Endothelial cell of umbilical vein (primary cell): ENCODE data around the gene YWHAH. TPM values are rescaled to one million over a fixed set of nuclear protein-coding genes. Genes with fewer than 3 reads are reported as not detected.

Experiments
- BruUV-seq: library from RNA; stranded (reverse); fragments of 400-500 nt; replicated peaks from 2 replicates; lab custom pipeline; 2021; lab: Mats Ljungman, UMichigan
- CTCF ChIA-PET: fragments of 300-600, 350-600 bp; sonication (Branson Sonifier 250); formaldehyde crosslinking; loops from one replicate; lab custom pipeline; 2021; ENCODE audit warnings: antibody characterized with exemption, inconsistent platforms; lab: Charles Lee
- POLR2A ChIA-PET: fragments of 300-600, 350-600 bp; sonication (Branson Sonifier 250); formaldehyde crosslinking; loops from one replicate; lab custom pipeline; 2021; ENCODE audit warnings: antibody characterized with exemption, inconsistent platforms; lab: Charles Lee
- DNase-seq: peaks from one replicate; pipeline ENCODE4 v3.0.0-alpha.2; 2011; ENCODE audit warnings: low read depth, low spot score
- FAIRE-seq: peaks from 2 replicates; lab custom pipeline; 2011; peaks lifted over from hg19 to GRCh38; lab: Jason Lieb, UNC
- H2AFZ ChIP-seq: 2 replicates; pipeline ENCODE4 v1.6.0; 2012; ENCODE audit warnings: low read depth, low read length, control low read depth, inconsistent platforms
- H3K27ac ChIP-seq: 2 replicates; pipeline ENCODE4 v1.5.1; 2011; ENCODE audit warnings: low read depth, mild to moderate bottlenecking, control low read depth, low read length, moderate library complexity; ENCODE audit not compliant: insufficient read depth
- H3K27me3 ChIP-seq, 2 experiments: 2 replicates each; pipeline versions ENCODE4 v1.6.0 to v1.6.1; 2011; ENCODE audit warnings: low read length in 2 of 2, mixed read lengths in 1 of 2; ENCODE audit not compliant: control insufficient read depth in 2 of 2, insufficient read depth in 2 of 2
- H3K36me3 ChIP-seq, 2 experiments: 2 replicates in 1 of 2; 3 replicates in 1 of 2; pipeline ENCODE4 v1.5.1; 2011; ENCODE audit warnings: low read length in 2 of 2, mild to moderate bottlenecking in 1 of 2, moderate library complexity in 1 of 2; ENCODE audit not compliant: control insufficient read depth in 2 of 2, insufficient read depth in 2 of 2; ENCODE audit errors: extremely low read depth in 1 of 2
- H3K4me1 ChIP-seq: 3 replicates; pipeline ENCODE4 v1.5.1; 2011; ENCODE audit warnings: mild to moderate bottlenecking, low read length; ENCODE audit not compliant: control insufficient read depth, insufficient read depth; ENCODE audit errors: extremely low read depth
- H3K4me2 ChIP-seq: 2 replicates; pipeline ENCODE4 v1.6.1; 2011; ENCODE audit warnings: low read length, control low read depth, mixed read lengths; ENCODE audit not compliant: insufficient read depth
- H3K4me3 ChIP-seq, 3 experiments: fragments of 200-600 bp in 1 of 3; sonication (generic), shearing (Covaris generic) in 1 of 3; replicated peaks in 1 of 3; 2 replicates each; pipeline ENCODE4 v1.5.1; 2011 to 2016; ENCODE audit warnings: control low read depth in 3 of 3, low read length in 3 of 3, mild to moderate bottlenecking in 2 of 3, inconsistent platforms in 1 of 3, low read depth in 1 of 3, moderate library complexity in 1 of 3; ENCODE audit not compliant: insufficient read depth in 1 of 3
- H3K79me2 ChIP-seq: 2 replicates; pipeline ENCODE4 v1.6.0; 2012; ENCODE audit warnings: low read length, inconsistent platforms; ENCODE audit not compliant: control insufficient read depth, insufficient read depth
- H3K9ac ChIP-seq: replicated peaks from 2 replicates; pipeline ENCODE3; 2011; ENCODE audit warnings: low read length, control low read depth; ENCODE audit not compliant: insufficient read depth; ENCODE audit errors: extremely low read depth
- H3K9me1 ChIP-seq: replicated peaks from 3 replicates; pipeline ENCODE4 v1.6.0; 2011; ENCODE audit warnings: mild to moderate bottlenecking, low read length; ENCODE audit not compliant: control insufficient read depth, insufficient read depth; ENCODE audit errors: extremely low read depth
- H3K9me3 ChIP-seq: replicated peaks from 2 replicates; pipeline ENCODE4 v1.5.1; 2012; ENCODE audit warnings: low read length, inconsistent platforms; ENCODE audit not compliant: control insufficient read depth, insufficient read depth
- H4K20me1 ChIP-seq: replicated peaks from 2 replicates; pipeline ENCODE3; 2011; ENCODE audit warnings: mild to moderate bottlenecking, low read length; ENCODE audit not compliant: control insufficient read depth, insufficient read depth; ENCODE audit errors: extremely low read depth
- CTCF ChIP-seq, 2 donors: IDR thresholded peaks; 1 replicate in 1 of 2; 2 replicates in 1 of 2; pipeline ENCODE4 v1.5.1; 2011; ENCODE audit warnings: low read length in 2 of 2, mild to moderate bottlenecking in 2 of 2, moderate library complexity in 2 of 2, control low read depth in 1 of 2, inconsistent platforms in 1 of 2, low read depth in 1 of 2; ENCODE audit not compliant: insufficient read depth in 1 of 2; ENCODE audit errors: extremely low read depth in 1 of 2
- EZH2 ChIP-seq: IDR thresholded peaks from 2 replicates; pipeline ENCODE4 v1.6.1; 2012; ENCODE audit warnings: borderline replicate concordance, low read depth, mild to moderate bottlenecking, moderate library complexity, low read length, inconsistent platforms; ENCODE audit not compliant: severe bottlenecking
- FOS ChIP-seq: IDR thresholded peaks from 2 replicates; pipeline ENCODE4 v1.6.1; 2011; ENCODE audit warnings: mild to moderate bottlenecking, low read length, moderate library complexity, borderline replicate concordance; ENCODE audit not compliant: insufficient read depth
- GATA2 ChIP-seq: IDR thresholded peaks from 2 replicates; pipeline ENCODE4 v1.7.0; 2011; ENCODE audit warnings: low read depth, mild to moderate bottlenecking, moderate library complexity, mixed read lengths, low read length; ENCODE audit not compliant: insufficient read length, insufficient read depth
- JUN ChIP-seq: IDR thresholded peaks from 2 replicates; pipeline ENCODE4 v1.6.1; 2011; ENCODE audit warnings: borderline replicate concordance, low read depth; ENCODE audit not compliant: insufficient read length, insufficient read depth
- MYC ChIP-seq: IDR thresholded peaks from one replicate; pipeline ENCODE4 v1.6.1; 2011; ENCODE audit warnings: mild to moderate bottlenecking, low read depth, low read length
- POLR2A ChIP-seq: IDR thresholded peaks from 2 replicates; pipeline ENCODE4 v1.6.1; 2012; ENCODE audit warnings: low read depth, mild to moderate bottlenecking, control low read depth, low read length
- POLR2AphosphoS5 ChIP-seq: IDR thresholded peaks from 2 replicates; pipeline ENCODE4 v1.6.1; 2012; ENCODE audit warnings: low read depth, mild to moderate bottlenecking, control low read depth, low read length, moderate library complexity; ENCODE audit not compliant: insufficient read depth
- dilution Hi-C: fragments of 300-500 bp; cut with MboI; formaldehyde crosslinking; loops from one replicate; pipeline ENCODE4 v1.15.0; 2019; ENCODE audit warnings: low sequenced_read_pairs; ENCODE audit not compliant: extremely low pct_ligation_motif_present
- intact Hi-C: fragments of 100-400 bp; cut with micrococcal nuclease; formaldehyde crosslinking; loops from one replicate; pipeline ENCODE4 v1.10.0; 2022
- polyA plus RNA-seq, 4 experiments: library from polyadenylated mRNA; depleted of rRNA in 3 of 4; stranded (reverse) in 3 of 4; unstranded in 1 of 4; fragments of >200 nt; gene quantifications; 2 replicates each; pipeline versions ENCODE4 v1.2.1 to v1.2.3, GENCODE V29; 2011 to 2012; ENCODE audit warnings: missing spikeins in 1 of 4
- total RNA-seq: library from RNA; stranded (reverse); gene quantifications from 2 replicates; pipeline ENCODE4 v1.2.3, GENCODE V29; 2021
- TF ChIP-seq, protein P1 (sequence below): IDR thresholded peaks from 2 replicates; pipeline ENCODE4 v1.6.1; 2011; ENCODE audit not compliant: insufficient read depth, insufficient read length

YWHAH gene
- total and polyA plus RNA-seq, 2 donors (not counting 3 experiments of a cell fraction or from before 2014, with no cell fraction given): 73.6 to 170 TPM

GRCh38 chr22:31926969-31927368, 17.4 kb upstream of the YWHAH start:
- CTCF ChIA-PET: no interaction called here
- Histone ChIP-seq H3K9ac (no peak overlapping the region), H3K9me1 (no peaks in the 10 kb centered on the region), H3K9me3 (no peaks in the 10 kb centered on the region), H3K27ac (no peak overlapping the region), H3K4me2 (no peak overlapping the region), H4K20me1 (no peaks in the 10 kb centered on the region), H3K36me3 (no peaks in the 10 kb centered on the region), H3K27me3 (peaks cover 5 to 12% of the 10 kb centered on the region in 2 experiments), H3K4me3 (no peak overlapping the region), H3K4me1 (peaks cover 12% of the 10 kb centered on the region), H3K79me2 (no peaks in the 10 kb centered on the region), H2AFZ (no peak overlapping the region)
- intact Hi-C loops (no loop called here), dilution Hi-C loops (no loop called here)
- FAIRE-seq: no peak
- TF ChIP-seq EZH2 (no peak), JUN (no peak), MYC (no peak), FOS (no peak), POLR2AphosphoS5 (no peak), GATA2 (no peak), POLR2A (no peak), CTCF (IDR thresholded peaks at IDR 0.05; ENCODE audit: extremely low read depth in 1 of 2, insufficient read depth in 1 of 2, low read depth in 1 of 2, low read length in 2 of 2) (no peak)
- TF ChIP-seq, protein P1, sequence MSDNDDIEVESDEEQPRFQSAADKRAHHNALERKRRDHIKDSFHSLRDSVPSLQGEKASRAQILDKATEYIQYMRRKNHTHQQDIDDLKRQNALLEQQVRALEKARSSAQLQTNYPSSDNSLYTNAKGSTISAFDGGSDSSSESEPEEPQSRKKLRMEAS: no peak
- DNase-seq: no peak
- POLR2A ChIA-PET: no interaction called here
- no TSS peak for BruUV-seq
